Ureter (tissue), 1 donor: Measurements from ENCODE around the gene RFC1. TPM values are rescaled to one million over a fixed set of nuclear protein-coding genes. Genes with fewer than 3 reads are reported as not detected.

ENCODE experiments used
- total RNA-seq: library from RNA; stranded (reverse); gene quantifications from one replicate; pipeline ENCODE4 v1.2.4, GENCODE V29; 2023
- donor health status: DM: yes; HTN: yes; CAD: no.

Gene RFC1
- total RNA-seq, 1 donor from 2014 or later, result 59.4 TPM

Other genes with a start within 250 kb of the RFC1 start
- 25.1 TPM for gene WDR19, start 183.8 kb downstream of the RFC1 start, total RNA-seq
- gene KLB, start 40.6 kb upstream of the RFC1 start, total RNA-seq, result 0.08 TPM
- gene RPL9, start 92.6 kb upstream of the RFC1 start, total RNA-seq, result 1,753 TPM
- gene LIAS, start 92.7 kb upstream of the RFC1 start, total RNA-seq, result 25.0 TPM
- 76.0 TPM for gene UGDH, start 161.1 kb upstream of the RFC1 start, total RNA-seq